Epithelial cell of prostate (primary cell): ENCODE results near the gene PIK3AP1.
"Not testable (repeated sequence)": the region's sequence is repeated elsewhere in the genome, so short reads cannot be mapped to it uniquely, and the experiment has no call there.

Experiments used
- DNase-seq: peaks from one replicate; pipeline ENCODE4 v3.0.0-alpha.2; 2011; ENCODE audit warnings: low read depth, low spot score
- H3K27ac ChIP-seq: fragments of 450-650 bp; 2 replicates; pipeline ENCODE4 v1.5.1; 2017; ENCODE audit warnings: mild to moderate bottlenecking

PIK3AP1 gene

GRCh38 chr10:96588060-96588554 lies 132.2 kb downstream of the PIK3AP1 start:
- no peak for DNase-seq

GRCh38 chr10:96587264-96588059 lies 132.9 kb downstream of the PIK3AP1 start:
- H3K27ac ChIP-seq: peak overlapping the region; percentile 97
- no peak for DNase-seq

More at GRCh38 chr10:96588060-96588554, 132.2 kb downstream of the PIK3AP1 start:
- H3K27ac ChIP-seq: peak overlapping the region; percentile 97

- no peak for DNase-seq
- peak within 1 kb of the TSS; percentile 97 for H3K27ac ChIP-seq
Measured at GRCh38 chr10:96586419-96587263, 133.7 kb downstream of the PIK3AP1 start, which contains the start of gene TM9SF3. Gene TM9SF3 (minus strand): TSS chr10:96587012. CDS start chr10:96586835, 177 bp downstream.

DNA sequence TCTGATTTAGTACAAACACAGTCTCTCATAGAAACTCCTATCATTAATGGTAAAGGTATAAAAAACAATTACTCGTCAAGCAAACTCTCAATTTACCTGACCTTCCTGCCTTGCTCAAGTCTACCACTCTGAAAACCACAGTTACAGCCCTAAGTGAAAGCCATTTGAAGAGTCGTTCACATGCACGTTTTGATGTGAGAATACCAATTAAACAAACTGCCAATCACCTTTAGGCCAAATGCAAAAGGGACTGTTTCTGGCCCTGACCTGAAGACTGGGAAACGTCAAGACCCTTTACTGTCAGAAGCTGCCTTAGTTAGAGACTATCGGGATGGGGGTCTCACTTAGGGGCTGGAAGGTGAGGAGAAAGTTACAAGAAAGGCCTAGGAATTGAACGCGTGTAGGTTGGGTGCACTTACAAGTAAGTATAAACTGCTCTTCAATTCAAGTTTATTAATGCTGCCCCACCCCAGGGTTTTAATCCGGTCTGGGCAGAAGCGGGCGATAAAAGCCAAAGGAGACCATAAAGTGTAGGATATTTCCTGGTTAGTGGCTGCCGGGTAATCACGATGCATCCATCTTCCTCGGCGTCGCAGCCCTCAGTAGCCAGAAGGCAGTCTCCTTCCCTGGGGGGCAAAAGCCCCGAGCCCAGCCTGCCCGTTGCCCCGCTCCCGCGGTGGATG lies 134.4 kb downstream of the PIK3AP1 start:
- no peak for DNase-seq
- H3K27ac ChIP-seq: peak overlapping the region; percentile 97

DNA sequence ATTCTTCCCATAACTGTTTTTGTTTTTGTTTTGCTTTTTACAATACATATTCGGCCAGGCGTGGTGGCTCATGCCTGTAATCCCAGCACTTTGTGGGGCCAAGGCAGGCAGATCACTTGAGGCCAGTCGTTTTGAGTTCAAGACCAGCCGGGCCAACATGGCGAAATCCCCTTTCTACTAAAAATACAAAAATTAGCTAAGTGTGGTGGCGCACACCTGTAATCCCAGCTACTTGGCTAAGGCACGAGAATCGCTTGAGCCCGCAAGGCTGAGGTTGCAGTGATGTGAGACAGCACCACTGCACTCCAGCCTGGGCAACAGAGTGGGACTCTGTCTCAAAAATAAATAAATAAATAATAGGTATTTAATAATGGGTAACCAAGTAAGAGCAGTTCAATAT lies 135.8 kb downstream of the PIK3AP1 start:
- H3K27ac ChIP-seq: no peak overlapping the region

GRCh38 chr10:96584035-96584434 lies 136.3 kb downstream of the PIK3AP1 start:
- no peak overlapping the region for H3K27ac ChIP-seq
- DNase-seq: no peak

More for the DNA sequence above, 135.8 kb downstream of the PIK3AP1 start:
- DNase-seq: no peak

DNA sequence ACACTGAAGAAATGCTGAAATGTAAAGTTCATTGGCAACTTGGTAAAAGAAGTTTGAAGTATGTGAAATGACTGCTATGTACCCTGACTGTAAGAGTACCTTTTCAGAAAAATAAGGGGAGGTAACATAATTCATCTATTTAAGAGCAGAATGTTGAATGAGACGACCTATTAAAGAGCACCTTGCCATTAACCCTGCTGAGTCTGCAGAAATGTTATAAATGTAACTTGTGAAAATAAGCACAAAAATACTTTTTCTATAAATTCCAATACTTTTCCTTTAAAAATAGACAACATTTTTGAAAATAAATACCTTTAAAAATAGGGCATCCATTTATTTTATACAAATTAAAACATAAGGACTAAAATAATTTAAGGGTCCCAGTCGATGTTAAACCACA lies 141.2 kb downstream of the PIK3AP1 start:
- DNase-seq: no peak
- H3K27ac ChIP-seq: peak overlapping the region; percentile 32

GRCh38 chr10:96578633-96579032 lies 141.7 kb downstream of the PIK3AP1 start:
- no peak for DNase-seq
- H3K27ac ChIP-seq: peak overlapping the region; percentile 32

DNA sequence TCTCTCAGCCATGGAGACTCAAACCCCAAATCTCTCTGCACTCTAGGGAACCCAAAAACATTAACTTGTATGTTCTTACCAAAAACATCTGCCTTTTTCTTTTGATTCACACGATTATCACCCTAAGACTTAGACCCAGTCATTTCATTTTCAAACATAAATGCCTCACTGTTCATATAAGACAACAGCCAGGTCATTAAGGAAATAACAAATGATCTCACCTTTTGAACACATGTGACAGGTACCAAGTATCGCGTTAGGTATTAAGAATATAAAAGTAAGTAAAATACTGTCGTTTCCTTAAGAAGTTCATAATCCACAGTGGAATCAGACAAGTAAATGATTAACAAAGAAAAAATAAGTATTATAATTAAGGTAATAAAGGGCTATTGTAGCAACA lies 142.3 kb downstream of the PIK3AP1 start:
- H3K27ac ChIP-seq: peak overlapping the region; percentile 32
- DNase-seq: no peak

- peak; percentile 40 for DNase-seq
- peak overlapping the region; percentile 32 for H3K27ac ChIP-seq
Measured at GRCh38 chr10:96577069-96577468, 143.2 kb downstream of the PIK3AP1 start.

- peak overlapping the region; percentile 32 for H3K27ac ChIP-seq
- no peak for DNase-seq
Measured at GRCh38 chr10:96576277-96576980, 143.9 kb downstream of the PIK3AP1 start.

DNA sequence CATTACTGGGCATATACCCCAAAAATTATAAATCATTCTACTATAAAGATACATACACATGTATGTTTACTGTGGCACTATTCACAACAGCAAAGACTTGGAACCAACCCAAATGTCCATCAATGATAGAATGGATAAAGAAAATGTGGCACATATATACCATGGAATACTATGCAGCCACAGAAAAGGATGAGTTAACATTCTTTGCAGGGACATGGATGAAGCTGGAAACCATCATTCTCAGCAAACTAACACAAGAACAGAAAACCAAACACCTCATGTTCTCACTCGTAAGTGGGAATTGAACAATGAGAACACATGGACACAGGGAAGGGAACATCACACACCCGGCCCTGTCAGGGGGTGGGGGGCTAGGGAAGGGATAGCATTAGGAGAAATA lies 145.8 kb downstream of the PIK3AP1 start:
- not testable (repeated sequence) for H3K27ac ChIP-seq, DNase-seq

GRCh38 chr10:96573036-96573435 lies 147.3 kb downstream of the PIK3AP1 start:
- H3K27ac ChIP-seq: no peak overlapping the region
- DNase-seq: no peak

- no peak overlapping the region for H3K27ac ChIP-seq
- DNase-seq: no peak
Measured at GRCh38 chr10:96570983-96571964, 149.0 kb downstream of the PIK3AP1 start.

- H3K27ac ChIP-seq: no peak overlapping the region
- DNase-seq: no peak
Measured at GRCh38 chr10:96570511-96570910, 149.8 kb downstream of the PIK3AP1 start.

GRCh38 chr10:96568402-96568801 lies 151.9 kb downstream of the PIK3AP1 start:
- DNase-seq: no peak
- no peak overlapping the region for H3K27ac ChIP-seq

DNA sequence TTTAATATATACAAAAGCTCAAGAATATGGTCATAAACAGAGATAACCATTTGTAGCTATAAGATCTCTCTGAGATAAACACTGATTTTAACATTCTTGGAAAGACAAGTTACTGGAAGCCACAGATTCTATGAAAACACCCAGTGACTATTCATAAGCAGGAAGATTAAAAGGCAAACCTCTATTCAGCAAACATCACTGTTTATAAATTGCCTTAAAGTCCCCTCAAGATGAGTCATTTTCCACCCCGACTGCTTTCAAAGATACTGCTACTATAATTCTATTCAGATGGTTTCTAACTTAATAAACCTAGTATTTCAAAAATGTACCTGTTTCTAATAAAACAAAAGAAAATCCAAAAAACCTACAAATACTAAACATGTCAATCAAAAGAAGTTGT lies 154.5 kb downstream of the PIK3AP1 start:
- no peak for DNase-seq

More for the DNA sequence above, 154.5 kb downstream of the PIK3AP1 start:
- no peak overlapping the region for H3K27ac ChIP-seq
